Skeletal muscle cell (primary cell): ENCODE measurements around the gene SNAI1.
"Not testable (repeated sequence)": the region's sequence is repeated elsewhere in the genome, so short reads cannot be mapped to it uniquely, and the experiment has no call there.

Experiments used
- DNase-seq: peaks from one replicate; pipeline ENCODE4 v3.0.0-alpha.2; 2010; ENCODE audit warnings: low read depth
- H3K4me3 ChIP-seq: 2 replicates; pipeline ENCODE4 v1.5.1; 2011; ENCODE audit warnings: low read depth, mild to moderate bottlenecking, control low read depth, low read length, moderate library complexity

The SNAI1 gene

GRCh38 chr20:49982346-49983122 is at the start of gene SNAI1:
TSS of gene SNAI1 (plus strand) at chr20:49982980. CDS start at chr20:49983060, 80 bp downstream.
- H3K4me3 ChIP-seq, result peak within 1 kb of the TSS; percentile 79
- peak; percentile 49 for DNase-seq

DNA sequence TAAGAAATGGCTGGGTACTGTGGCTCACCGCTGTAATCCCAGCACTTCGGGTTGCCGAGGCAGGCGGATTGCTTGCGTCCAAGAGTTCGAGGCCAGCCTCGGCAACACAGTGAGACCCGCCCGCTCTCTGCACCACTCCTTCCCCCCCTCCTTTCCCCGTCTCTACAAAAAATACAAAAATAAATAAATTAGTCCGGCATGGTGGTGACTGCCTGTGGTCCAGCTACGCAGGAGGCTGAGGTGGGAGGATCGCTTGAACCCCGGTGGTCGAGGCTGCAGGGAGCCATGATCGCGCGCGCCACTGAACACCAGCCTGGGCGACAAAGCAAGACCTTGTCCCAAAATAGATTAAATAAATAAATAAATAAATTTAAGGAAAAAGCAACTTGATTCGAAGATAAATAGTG is 47.0 kb upstream of the SNAI1 start:
- DNase-seq, result no peak
- H3K4me3 ChIP-seq, result peak overlapping the region; percentile 69

DNA sequence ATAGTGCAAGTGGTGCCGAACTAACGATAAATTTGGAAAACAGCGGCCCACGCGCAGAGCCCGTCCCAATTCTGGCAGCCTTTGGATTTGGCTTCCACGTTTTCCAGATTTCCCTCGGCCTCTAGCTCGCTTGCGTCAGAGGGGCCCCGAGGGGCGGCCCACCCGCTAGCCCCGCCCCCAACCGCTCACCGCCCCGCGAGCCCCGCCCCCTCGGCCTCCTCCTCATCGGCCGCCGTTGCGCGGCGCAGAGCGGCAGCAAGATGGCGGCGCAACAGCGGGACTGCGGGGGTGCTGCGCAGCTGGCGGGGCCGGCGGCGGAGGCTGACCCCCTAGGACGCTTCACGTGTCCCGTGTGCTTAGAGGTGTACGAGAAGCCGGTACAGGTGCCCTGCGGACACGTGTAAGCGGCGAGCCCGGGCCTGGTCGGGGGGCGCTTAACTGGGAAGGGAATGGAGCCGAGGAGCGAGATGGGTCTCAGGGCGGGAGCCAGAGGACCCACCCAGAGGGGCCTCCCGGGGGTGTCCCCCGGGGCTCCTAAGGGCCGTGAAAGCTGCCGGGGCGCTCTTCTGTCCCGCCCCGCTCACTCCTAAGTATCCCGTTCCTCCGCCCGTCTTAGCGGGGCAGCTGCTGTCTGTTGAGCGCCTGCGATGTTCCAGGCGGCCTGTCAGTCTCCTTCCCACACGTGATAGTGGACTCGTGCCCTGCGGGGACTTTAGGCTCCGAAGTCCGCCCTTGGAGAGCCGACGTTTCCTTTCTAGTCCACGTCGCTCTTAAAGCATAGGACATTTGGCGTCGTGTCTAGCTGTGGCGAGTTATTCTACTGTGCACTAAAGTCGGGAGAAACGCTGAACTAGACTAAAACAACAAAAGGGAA is 46.4 kb upstream of the SNAI1 start, which contains the start of gene RNF114:
Gene RNF114 (plus strand): TSS at position 245 of the 874 bp plus-strand sequence. CDS start 16 bp downstream, at position 261.
- H3K4me3 ChIP-seq, result peak within 1 kb of the TSS; percentile 69
- DNase-seq, result peak; percentile 49

DNA sequence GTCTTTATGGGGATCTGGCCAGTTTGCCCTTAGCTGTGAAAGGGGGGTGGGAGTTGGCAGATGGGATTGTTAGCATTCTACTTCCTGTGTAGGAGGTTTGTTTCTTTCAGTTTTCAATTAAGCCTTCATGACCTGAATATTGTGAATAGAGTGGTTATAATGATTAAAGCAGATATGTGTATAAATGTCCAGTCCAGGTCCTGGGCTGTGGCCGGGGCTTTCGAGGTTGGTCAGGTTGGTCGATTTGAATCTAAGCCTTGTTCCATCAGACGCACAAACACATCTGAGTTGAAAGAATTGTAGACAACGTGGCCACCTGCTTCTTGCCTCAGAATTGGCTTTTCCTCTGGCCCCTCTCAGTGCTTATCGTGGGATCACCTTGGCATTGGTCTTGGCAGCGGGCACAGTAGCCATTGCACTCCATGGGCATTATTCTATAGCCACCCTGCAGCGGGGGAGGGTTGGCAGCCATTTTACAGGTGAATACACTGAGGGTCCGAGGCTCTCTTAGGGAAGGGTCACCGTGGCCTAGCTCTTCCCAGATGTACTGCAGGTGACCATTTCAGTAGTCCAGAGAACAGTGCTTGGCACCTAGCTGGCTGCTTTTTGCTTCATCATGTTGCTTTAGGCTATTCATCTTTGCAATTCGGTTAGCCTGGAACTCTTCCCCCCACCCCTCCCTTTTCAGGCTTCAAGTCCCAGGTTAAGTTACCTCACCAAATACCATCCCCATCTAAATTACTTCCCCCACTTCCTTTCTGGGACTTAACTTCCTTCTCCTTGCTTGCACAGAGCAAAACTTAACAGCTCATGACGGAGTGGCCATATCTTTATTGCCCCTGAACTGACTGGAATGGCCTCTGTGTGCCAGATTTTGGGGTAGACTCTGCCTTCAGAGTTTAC is 45.5 kb upstream of the SNAI1 start:
- DNase-seq, result no peak

GRCh38 chr20:49938173-49939163 is 44.3 kb upstream of the SNAI1 start:
- no peak for DNase-seq
- peak overlapping the region; percentile 69 for H3K4me3 ChIP-seq

More for the DNA sequence above, 45.5 kb upstream of the SNAI1 start:
- peak overlapping the region; percentile 69 for H3K4me3 ChIP-seq

DNA sequence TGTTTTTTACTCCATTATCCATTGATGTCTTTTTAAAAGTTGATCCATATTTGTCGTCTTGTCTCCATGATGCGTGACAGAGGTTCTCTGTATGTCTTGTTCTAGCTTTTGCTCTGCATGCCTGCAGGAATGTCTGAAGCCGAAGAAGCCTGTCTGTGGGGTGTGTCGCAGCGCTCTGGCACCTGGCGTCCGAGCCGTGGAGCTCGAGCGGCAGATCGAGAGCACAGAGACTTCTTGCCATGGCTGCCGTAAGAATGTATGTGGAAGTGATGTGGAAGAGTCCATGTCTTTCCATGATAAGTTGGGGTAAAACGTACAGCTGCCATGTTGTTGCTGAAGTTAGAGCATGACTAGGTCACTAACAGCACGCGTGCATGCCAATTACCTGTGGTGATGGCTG is 41.3 kb upstream of the SNAI1 start:
- H3K4me3 ChIP-seq, result no peak overlapping the region
- DNase-seq, result no peak

DNA sequence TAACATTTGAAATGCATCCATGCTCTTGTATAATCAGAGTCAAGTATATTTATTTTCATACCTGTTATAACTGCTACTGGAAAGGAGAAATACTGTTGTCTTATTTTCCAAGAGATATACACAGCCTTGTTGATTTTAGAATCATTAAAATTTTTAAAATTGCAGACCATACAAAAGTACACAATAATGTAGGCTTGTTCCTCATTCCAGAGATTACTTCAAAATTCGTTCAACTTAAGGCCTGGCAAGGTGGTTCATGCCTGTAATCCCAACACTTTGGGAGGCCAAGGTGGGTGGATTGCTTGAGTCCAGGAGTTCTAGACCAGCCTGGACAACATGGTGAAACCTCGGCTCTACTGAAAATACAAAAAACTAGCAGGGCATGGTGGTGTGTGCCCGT is 40.5 kb upstream of the SNAI1 start:
- no peak for DNase-seq
- no peak overlapping the region for H3K4me3 ChIP-seq

GRCh38 chr20:49942942-49943341 is 39.8 kb upstream of the SNAI1 start:
- H3K4me3 ChIP-seq, result no peak overlapping the region
- DNase-seq, result no peak

- no peak for DNase-seq
- H3K4me3 ChIP-seq, result no peak overlapping the region
Measured at GRCh38 chr20:49945306-49945700, 37.5 kb upstream of the SNAI1 start.

DNA sequence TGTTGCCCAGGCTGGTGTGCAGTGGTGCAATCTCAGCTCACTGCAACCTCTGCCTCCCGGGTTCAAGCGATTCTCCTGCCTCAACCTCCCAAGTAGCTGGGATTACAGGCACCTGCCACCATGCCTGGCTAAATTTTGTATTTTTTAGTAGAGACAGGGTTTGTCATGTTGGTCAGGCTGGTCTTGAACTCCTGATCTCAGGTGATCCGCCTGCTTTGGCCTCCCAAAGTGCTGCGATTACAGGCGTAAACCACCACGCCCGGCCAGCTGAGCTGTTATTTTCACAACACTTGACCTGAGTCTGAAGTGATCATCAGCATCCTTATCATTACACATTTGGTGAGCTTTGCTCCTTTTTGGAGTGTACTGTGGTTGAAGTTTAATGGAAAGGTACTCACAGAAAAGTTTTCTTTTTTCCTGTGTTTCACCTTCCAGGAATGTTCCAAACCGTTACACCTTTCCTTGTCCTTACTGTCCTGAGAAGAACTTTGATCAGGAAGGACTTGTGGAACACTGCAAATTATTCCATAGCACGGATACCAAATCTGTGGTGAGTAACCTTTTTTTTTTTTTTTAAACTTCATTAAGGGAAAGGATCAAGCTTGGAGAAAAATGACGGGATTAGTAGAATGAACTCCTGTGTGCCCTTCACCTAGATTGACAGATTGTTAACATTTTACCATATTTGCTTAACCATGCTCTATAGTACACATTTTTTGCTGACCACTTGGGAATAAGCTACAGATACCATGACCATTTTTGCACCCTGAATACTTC is 36.9 kb upstream of the SNAI1 start:
- DNase-seq, result no peak

GRCh38 chr20:49948178-49948577 is 34.6 kb upstream of the SNAI1 start:
- no peak for DNase-seq
- no peak overlapping the region for H3K4me3 ChIP-seq

More for the DNA sequence above, 36.9 kb upstream of the SNAI1 start:
- no peak overlapping the region for H3K4me3 ChIP-seq

- DNase-seq, result peak; percentile 86
- no peak overlapping the region for H3K4me3 ChIP-seq
Measured at GRCh38 chr20:49948809-49949507, 33.8 kb upstream of the SNAI1 start.

GRCh38 chr20:49951151-49951550 is 31.6 kb upstream of the SNAI1 start:
- H3K4me3 ChIP-seq, result no peak overlapping the region
- no peak for DNase-seq

GRCh38 chr20:49955167-49955566 is 27.6 kb upstream of the SNAI1 start:
- no peak for DNase-seq

GRCh38 chr20:49955830-49956396 is 26.9 kb upstream of the SNAI1 start:
- not testable (repeated sequence) for H3K4me3 ChIP-seq, DNase-seq

More at GRCh38 chr20:49955167-49955566, 27.6 kb upstream of the SNAI1 start:
- no peak overlapping the region for H3K4me3 ChIP-seq

DNA sequence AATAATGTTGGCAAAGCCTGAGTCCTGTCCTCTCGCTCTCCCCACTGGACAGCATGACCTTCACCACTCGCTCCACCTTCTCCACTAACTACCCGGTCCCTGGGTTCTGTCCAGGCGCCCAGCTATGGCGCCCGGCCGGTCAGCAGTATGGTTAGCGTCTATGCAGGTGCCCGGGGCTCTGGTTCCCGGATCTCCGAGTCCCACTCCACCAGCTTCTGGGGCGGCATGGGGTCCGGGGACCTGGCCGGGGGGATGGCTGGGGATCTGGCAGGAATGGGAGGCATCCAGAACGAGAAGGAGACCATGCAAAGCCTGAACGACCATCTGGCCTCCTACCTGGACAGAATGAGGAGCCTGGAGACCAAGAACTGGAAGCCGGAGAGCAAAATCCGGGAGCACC is 26.1 kb upstream of the SNAI1 start:
- no peak overlapping the region for H3K4me3 ChIP-seq
- DNase-seq, result no peak
